Fibroblast of lung (primary cell): ENCODE measurements around the gene TAS2R3.

Source experiments
- EZH2 ChIP-seq: IDR thresholded peaks from 2 replicates; pipeline ENCODE4 v1.5.1; 2012; ENCODE audit warnings: low read length, control low read depth, mild to moderate bottlenecking; ENCODE audit errors: missing control alignments
- TF ChIP-seq, protein P1 (sequence below), 2 donors: IDR thresholded peaks in 1 of 2; conservative IDR thresholded peaks in 1 of 2; 1 replicate in 1 of 2; 2 replicates in 1 of 2; pipeline ENCODE4 v1.5.1; 2011 to 2012; ENCODE audit warnings: low read length in 2 of 2, control low read depth in 1 of 2, inconsistent platforms in 1 of 2, low read depth in 1 of 2, mild to moderate bottlenecking in 1 of 2

GRCh38 chr7:141744131-141744530 lies 19.8 kb upstream of the TAS2R3 start:
- TF ChIP-seq, protein P1, sequence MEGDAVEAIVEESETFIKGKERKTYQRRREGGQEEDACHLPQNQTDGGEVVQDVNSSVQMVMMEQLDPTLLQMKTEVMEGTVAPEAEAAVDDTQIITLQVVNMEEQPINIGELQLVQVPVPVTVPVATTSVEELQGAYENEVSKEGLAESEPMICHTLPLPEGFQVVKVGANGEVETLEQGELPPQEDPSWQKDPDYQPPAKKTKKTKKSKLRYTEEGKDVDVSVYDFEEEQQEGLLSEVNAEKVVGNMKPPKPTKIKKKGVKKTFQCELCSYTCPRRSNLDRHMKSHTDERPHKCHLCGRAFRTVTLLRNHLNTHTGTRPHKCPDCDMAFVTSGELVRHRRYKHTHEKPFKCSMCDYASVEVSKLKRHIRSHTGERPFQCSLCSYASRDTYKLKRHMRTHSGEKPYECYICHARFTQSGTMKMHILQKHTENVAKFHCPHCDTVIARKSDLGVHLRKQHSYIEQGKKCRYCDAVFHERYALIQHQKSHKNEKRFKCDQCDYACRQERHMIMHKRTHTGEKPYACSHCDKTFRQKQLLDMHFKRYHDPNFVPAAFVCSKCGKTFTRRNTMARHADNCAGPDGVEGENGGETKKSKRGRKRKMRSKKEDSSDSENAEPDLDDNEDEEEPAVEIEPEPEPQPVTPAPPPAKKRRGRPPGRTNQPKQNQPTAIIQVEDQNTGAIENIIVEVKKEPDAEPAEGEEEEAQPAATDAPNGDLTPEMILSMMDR (conservative IDR thresholded peaks at IDR 0.05 in 1 of 2, IDR thresholded peaks at IDR 0.05 in 1 of 2; ENCODE audit: low read depth in 1 of 2, low read length in 2 of 2) = no peak
- no peak for TF ChIP-seq EZH2
